Head of caudate nucleus (tissue), 42 donors: ENCODE measurements around the gene TENM3.
"Not testable (repeated sequence)": the region's sequence is repeated elsewhere in the genome, so short reads cannot be mapped to it uniquely, and the experiment has no call there.

Experiments
- DNase-seq, 42 donors: peaks; one replicate each; pipeline versions ENCODE4 v3.0.0 to v3.0.0-alpha.2; 2020 to 2021; ENCODE audit warnings: mixed read lengths in 7 of 42
- intact Hi-C: fragments of 100-400 bp; cut with DNase I; formaldehyde crosslinking; loops from one replicate; pipeline ENCODE4 v1.15.0; 2022

Gene TENM3

GRCh38 chr4:182799515-182800215, 556.5 kb downstream of the TENM3 start:
- DNase-seq, result no peak
- intact Hi-C loops, result loop anchor here (10.0 kb wide), 1 partner anchor 325 kb away; no protein-coding TSS in a partner anchor

- intact Hi-C loops, result loop anchor here (10.0 kb wide), 1 partner anchor 325 kb away; no protein-coding TSS in a partner anchor
- no peak for DNase-seq
Observed at GRCh38 chr4:182800216-182800515, 557.0 kb downstream of the TENM3 start.

GRCh38 chr4:182801636-182802035, 558.4 kb downstream of the TENM3 start:
- DNase-seq, result peak in 40 of 42 donors; percentile 27 to 83 (median 64)
- intact Hi-C loops, result loop anchor here (10.0 kb wide), 1 partner anchor 327 kb away; no protein-coding TSS in a partner anchor

GRCh38 chr4:182802621-182803020, 559.4 kb downstream of the TENM3 start:
- no peak for DNase-seq
- intact Hi-C loops, result loop anchor here (10.0 kb wide), 1 partner anchor 328 kb away; no protein-coding TSS in a partner anchor

GRCh38 chr4:182803235-182803634, 560.0 kb downstream of the TENM3 start:
- no peak for DNase-seq
- intact Hi-C loops, result loop anchor here (10.0 kb wide), 1 partner anchor 328 kb away; no protein-coding TSS in a partner anchor

- intact Hi-C loops, result loop anchor here (10.0 kb wide), 1 partner anchor 329 kb away; no protein-coding TSS in a partner anchor
- no peak for DNase-seq
Observed at GRCh38 chr4:182804131-182804530, 560.9 kb downstream of the TENM3 start.

GRCh38 chr4:182805321-182805720, 562.1 kb downstream of the TENM3 start:
- DNase-seq, result no peak

GRCh38 chr4:182805750-182806149, 562.5 kb downstream of the TENM3 start:
- intact Hi-C loops, result loop anchor here (5.0 to 10.0 kb wide), 2 partner anchors 331 to 1663 kb away; no protein-coding TSS in a partner anchor

More at GRCh38 chr4:182805321-182805720, 562.1 kb downstream of the TENM3 start:
- intact Hi-C loops, result loop anchor here (5.0 to 10.0 kb wide), 2 partner anchors 331 to 1663 kb away; no protein-coding TSS in a partner anchor

GRCh38 chr4:182806259-182807252, 563.4 kb downstream of the TENM3 start:
- intact Hi-C loops, result loop anchor here (5.0 to 10.0 kb wide), 2 partner anchors 332 to 1664 kb away; no protein-coding TSS in a partner anchor
- DNase-seq, result peak; percentile 58 to 92 (median 84)

More at GRCh38 chr4:182805750-182806149, 562.5 kb downstream of the TENM3 start:
- DNase-seq, result no peak

- intact Hi-C loops, result loop anchor here (5.0 to 10.0 kb wide), 2 partner anchors 333 to 1665 kb away; no protein-coding TSS in a partner anchor
- DNase-seq, result no peak
Observed at GRCh38 chr4:182807346-182807745, 564.1 kb downstream of the TENM3 start.

- DNase-seq, result no peak
- intact Hi-C loops, result loop anchor here (5.0 to 10.0 kb wide), 2 partner anchors 333 to 1666 kb away; no protein-coding TSS in a partner anchor
Observed at GRCh38 chr4:182807767-182808548, 564.8 kb downstream of the TENM3 start.

GRCh38 chr4:182808673-182809416, 565.6 kb downstream of the TENM3 start:
- intact Hi-C loops, result loop anchor here (5.0 to 10.0 kb wide), 2 partner anchors 334 to 1667 kb away; no protein-coding TSS in a partner anchor
- DNase-seq, result no peak

GRCh38 chr4:182809417-182810102, 566.4 kb downstream of the TENM3 start:
- intact Hi-C loops, result loop anchor here (5.0 to 10.0 kb wide), 2 partner anchors 335 to 1667 kb away; no protein-coding TSS in a partner anchor
- no peak for DNase-seq

- intact Hi-C loops, result no loop called here
- no peak for DNase-seq
Observed at GRCh38 chr4:182810103-182810615, 567.0 kb downstream of the TENM3 start.

GRCh38 chr4:182812916-182813315, 569.7 kb downstream of the TENM3 start:
- no peak for DNase-seq
- intact Hi-C loops, result no loop called here

GRCh38 chr4:182814065-182814464, 570.9 kb downstream of the TENM3 start:
- DNase-seq, intact Hi-C loops: not testable (repeated sequence)
